ENCODE data around the gene CXCL3.

DNA sequence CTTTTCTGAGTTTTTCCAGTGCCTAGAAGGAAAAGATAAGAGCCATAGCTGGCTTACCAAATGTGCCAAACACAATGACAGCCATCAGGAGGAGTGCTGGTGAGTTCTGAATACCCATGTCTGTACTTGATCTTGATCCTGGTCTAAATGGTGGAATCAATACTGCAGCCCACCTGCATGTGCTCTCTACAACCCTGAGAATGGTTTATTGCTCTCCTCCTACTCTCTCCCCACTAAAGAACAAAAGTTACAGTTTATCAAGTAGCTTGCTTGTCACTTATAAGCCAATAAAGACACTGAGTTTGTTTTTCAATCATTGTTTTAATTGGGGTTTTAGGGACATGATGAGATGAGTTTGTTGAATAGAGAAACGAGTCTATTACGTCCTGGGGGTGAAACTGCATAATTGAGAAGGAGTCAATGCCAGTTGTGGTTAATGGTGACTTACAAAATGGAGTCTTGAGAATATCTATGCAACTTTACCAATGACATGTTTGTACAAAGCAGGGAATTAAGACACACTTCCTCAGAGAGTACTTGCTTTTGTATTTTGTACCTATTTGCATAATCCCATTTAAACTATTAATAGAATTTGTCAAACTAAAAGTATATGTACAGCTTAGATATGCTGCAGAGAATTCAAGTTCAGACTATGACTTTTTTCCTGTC is 20.8 kb upstream of the CXCL3 start:
- TF ChIP-seq, protein P1, sequence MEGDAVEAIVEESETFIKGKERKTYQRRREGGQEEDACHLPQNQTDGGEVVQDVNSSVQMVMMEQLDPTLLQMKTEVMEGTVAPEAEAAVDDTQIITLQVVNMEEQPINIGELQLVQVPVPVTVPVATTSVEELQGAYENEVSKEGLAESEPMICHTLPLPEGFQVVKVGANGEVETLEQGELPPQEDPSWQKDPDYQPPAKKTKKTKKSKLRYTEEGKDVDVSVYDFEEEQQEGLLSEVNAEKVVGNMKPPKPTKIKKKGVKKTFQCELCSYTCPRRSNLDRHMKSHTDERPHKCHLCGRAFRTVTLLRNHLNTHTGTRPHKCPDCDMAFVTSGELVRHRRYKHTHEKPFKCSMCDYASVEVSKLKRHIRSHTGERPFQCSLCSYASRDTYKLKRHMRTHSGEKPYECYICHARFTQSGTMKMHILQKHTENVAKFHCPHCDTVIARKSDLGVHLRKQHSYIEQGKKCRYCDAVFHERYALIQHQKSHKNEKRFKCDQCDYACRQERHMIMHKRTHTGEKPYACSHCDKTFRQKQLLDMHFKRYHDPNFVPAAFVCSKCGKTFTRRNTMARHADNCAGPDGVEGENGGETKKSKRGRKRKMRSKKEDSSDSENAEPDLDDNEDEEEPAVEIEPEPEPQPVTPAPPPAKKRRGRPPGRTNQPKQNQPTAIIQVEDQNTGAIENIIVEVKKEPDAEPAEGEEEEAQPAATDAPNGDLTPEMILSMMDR (IDR thresholded peaks at IDR 0.05; ENCODE audit: low read depth, low read length, poor library complexity, severe bottlenecking) = no peak
- TF ChIP-seq EZH2phosphoT487 (IDR thresholded peaks at IDR 0.05; ENCODE audit: borderline replicate concordance, low read length) = no peak

All from DOHH2 (cell line).